ENCODE data around the gene NSUN2.

Gene NSUN2

GRCh38 chr5:6632888-6633468 lies at the start of gene NSUN2, which contains the start of gene SRD5A1:
TSS of gene NSUN2 (minus strand) at chr5:6633044. CDS start at chr5:6632979, 65 bp downstream.
TSS of gene SRD5A1 (plus strand) at chr5:6633440. CDS start at chr5:6633577, 137 bp downstream.
- peak; percentile 99 for DNase-seq (ENCODE audit: low spot score)
- TF ChIP-seq, protein P1, sequence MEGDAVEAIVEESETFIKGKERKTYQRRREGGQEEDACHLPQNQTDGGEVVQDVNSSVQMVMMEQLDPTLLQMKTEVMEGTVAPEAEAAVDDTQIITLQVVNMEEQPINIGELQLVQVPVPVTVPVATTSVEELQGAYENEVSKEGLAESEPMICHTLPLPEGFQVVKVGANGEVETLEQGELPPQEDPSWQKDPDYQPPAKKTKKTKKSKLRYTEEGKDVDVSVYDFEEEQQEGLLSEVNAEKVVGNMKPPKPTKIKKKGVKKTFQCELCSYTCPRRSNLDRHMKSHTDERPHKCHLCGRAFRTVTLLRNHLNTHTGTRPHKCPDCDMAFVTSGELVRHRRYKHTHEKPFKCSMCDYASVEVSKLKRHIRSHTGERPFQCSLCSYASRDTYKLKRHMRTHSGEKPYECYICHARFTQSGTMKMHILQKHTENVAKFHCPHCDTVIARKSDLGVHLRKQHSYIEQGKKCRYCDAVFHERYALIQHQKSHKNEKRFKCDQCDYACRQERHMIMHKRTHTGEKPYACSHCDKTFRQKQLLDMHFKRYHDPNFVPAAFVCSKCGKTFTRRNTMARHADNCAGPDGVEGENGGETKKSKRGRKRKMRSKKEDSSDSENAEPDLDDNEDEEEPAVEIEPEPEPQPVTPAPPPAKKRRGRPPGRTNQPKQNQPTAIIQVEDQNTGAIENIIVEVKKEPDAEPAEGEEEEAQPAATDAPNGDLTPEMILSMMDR (IDR thresholded peaks at IDR 0.05; ENCODE audit: borderline replicate concordance, control extremely low read depth, extremely low read depth, insufficient read depth, missing control alignments): no peak
- in situ Hi-C loops (cut with MboI; ENCODE audit: low sequenced_read_pairs, unreplicated experiment): loop anchor here (25.0 kb wide), 1 partner anchor 104 kb away; no protein-coding TSS in a partner anchor

GRCh38 chr5:6682239-6682638 lies 49.4 kb upstream of the NSUN2 start:
- DNase-seq (ENCODE audit: low spot score): no peak
- TF ChIP-seq, protein P1 (IDR thresholded peaks at IDR 0.05; ENCODE audit: borderline replicate concordance, control extremely low read depth, extremely low read depth, insufficient read depth, missing control alignments): no peak
- in situ Hi-C loops (cut with MboI; ENCODE audit: low sequenced_read_pairs, unreplicated experiment): no loop called here

DNA sequence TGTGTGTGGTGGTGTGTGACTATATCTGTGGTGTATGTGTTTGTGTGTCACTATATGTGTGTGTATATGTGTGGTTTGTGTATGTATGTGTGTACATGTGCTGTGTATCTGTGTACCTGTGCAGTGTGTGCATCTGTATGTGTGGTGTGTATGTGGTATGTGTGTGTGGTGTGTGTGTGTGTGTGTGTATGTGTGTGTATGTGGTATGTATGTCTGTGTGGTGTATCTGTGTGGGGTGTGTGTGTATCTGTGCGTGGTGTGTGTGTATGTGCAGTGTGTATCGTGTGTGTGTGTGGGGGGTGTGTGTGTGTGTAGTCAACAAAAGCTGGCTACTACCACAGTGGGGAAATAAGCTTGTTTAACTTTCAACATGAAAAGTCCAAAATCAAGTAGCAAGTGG lies 48.8 kb upstream of the NSUN2 start:
- no peak for DNase-seq (ENCODE audit: low spot score)
- TF ChIP-seq, protein P1 (IDR thresholded peaks at IDR 0.05; ENCODE audit: borderline replicate concordance, control extremely low read depth, extremely low read depth, insufficient read depth, missing control alignments): no peak
- in situ Hi-C loops (cut with MboI; ENCODE audit: low sequenced_read_pairs, unreplicated experiment): no loop called here

DNA sequence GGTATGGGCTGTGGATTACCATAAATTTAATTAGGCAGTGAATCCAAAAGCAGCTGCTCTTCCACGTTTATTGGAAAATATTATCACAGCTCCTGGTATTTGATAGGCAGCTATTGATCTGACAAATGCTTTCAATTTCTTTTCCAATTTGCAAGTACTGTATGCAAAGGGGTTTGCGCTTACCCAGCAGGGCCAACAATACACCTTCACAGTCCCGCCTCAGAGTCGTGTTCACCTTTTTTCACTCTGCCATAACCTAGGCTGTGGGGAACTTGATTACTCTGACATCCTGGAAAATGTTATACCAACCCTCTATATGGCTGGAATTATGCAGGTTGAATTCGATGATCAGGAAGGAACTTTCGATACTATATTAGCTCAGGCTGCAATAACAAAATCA lies 48.1 kb upstream of the NSUN2 start:
- TF ChIP-seq, protein P1 (IDR thresholded peaks at IDR 0.05; ENCODE audit: borderline replicate concordance, control extremely low read depth, extremely low read depth, insufficient read depth, missing control alignments): no peak
- DNase-seq (ENCODE audit: low spot score): no peak
- in situ Hi-C loops (cut with MboI; ENCODE audit: low sequenced_read_pairs, unreplicated experiment): no loop called here

- TF ChIP-seq, protein P1 (IDR thresholded peaks at IDR 0.05; ENCODE audit: borderline replicate concordance, control extremely low read depth, extremely low read depth, insufficient read depth, missing control alignments): no peak
- in situ Hi-C loops (cut with MboI; ENCODE audit: low sequenced_read_pairs, unreplicated experiment): no loop called here
- DNase-seq (ENCODE audit: low spot score): no peak
Observed at GRCh38 chr5:6678385-6678784, 45.5 kb upstream of the NSUN2 start.

DNA sequence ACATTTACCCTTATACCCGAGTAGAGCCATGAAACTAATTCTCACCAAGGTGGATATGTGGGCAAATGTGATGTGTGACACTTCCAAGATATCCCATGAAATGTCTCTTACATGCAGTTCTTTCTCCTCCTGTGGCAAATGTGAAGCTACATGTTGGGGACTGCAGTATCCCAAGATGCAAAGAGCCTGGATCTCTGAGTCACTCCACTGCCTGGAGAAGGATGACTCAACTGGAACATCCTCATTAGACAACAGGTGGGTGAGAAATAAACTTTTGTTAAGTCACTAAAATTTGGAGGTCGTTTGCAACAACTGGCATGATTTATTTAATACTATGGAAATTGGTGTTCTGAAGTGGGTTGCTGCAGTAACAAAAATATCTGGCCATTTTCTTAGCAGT lies 43.9 kb upstream of the NSUN2 start:
- no peak for DNase-seq (ENCODE audit: low spot score)
- TF ChIP-seq, protein P1 (IDR thresholded peaks at IDR 0.05; ENCODE audit: borderline replicate concordance, control extremely low read depth, extremely low read depth, insufficient read depth, missing control alignments): no peak
- in situ Hi-C loops (cut with MboI; ENCODE audit: low sequenced_read_pairs, unreplicated experiment): no loop called here

Data from GM13976 (cell line).